HG03039 (cell line): ENCODE measurements around the gene PTGES3.
"Not testable (repeated sequence)": the region's sequence is repeated elsewhere in the genome, so short reads cannot be mapped to it uniquely, and the experiment has no call there.

Source experiments
- ATAC-seq: cut with Tn5 transposase; IDR thresholded peaks from one replicate; pipeline ENCODE4 v1.9.1; 2021; ENCODE audit warnings: mild to moderate bottlenecking, moderate library complexity; ENCODE audit not compliant: unreplicated experiment

The PTGES3 gene, protein sequence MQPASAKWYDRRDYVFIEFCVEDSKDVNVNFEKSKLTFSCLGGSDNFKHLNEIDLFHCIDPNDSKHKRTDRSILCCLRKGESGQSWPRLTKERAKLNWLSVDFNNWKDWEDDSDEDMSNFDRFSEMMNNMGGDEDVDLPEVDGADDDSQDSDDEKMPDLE

DNA sequence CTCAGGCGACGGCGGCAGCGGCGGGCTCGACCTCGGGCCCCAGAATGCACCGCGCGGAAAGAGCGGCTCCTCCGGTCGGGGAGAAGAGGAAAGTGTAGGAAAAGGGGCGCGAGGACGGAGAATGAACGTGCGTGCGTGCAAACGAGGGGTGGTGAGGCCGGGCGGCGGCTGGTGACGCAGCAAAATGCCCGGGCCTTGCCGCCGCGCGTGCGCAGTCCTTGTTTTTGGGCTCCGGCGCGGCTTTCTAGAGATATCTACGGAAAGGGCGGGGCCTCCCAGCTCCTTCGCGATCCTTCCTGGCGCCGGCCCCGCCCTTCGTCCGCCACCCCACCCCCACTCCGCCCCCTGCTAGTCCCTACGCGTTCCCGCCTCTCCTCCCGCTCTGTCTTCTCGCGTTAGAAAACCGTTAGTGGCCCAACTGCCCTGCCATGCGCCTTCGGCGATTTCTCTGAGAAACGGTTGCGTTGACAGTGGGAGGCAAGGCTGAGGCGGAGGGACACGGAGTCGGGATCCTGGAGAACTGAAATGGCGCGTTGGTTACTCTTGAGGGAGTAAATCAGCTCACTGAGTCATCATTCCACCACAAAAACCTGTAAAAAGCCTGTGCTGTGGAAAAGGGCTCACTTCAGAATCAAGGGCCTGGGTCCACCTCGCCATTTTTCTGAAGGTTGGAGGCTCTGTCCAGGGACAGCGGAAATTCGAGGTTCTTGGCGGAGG lies at the start of gene PTGES3:
Gene PTGES3 (minus strand): TSS at position 156 of the 717 bp plus-strand sequence. CDS start 285 bp downstream, outside the sequence.
- ATAC-seq: peak; percentile 68

DNA sequence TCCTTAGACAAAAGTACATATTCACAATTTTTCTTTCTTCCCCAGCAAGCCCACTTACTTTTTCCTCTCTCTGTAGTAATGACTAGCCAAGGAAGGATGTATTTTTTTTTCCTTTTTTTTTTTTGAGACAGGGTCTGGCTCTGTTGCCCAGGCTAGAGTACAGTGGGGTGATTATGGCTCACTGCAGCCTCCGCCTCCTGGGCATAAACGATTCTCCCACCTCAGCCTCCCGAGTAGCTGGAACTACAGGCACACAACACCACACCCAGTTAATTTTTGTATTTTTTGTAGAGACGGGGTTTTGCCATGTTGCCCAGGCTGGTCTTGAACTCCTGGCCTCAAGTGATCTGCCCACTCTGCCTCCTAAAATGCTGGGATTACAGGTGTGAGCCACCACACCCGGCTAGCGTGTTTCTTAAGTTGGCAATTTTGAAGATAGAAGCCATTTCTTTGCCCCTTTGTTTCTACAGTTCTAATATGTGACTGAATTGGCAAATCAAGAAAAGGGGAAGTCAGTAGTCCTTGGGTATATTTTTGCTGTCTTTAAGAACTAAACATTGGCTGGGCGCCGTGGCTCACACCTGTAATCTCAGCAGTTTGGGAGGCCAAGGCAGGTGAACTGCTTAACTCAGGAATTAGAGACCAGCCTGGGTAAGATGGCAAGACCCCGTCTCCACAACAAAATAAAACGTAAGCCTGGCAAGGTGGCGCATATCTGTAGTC lies 40.2 kb upstream of the PTGES3 start:
- ATAC-seq: no peak

DNA sequence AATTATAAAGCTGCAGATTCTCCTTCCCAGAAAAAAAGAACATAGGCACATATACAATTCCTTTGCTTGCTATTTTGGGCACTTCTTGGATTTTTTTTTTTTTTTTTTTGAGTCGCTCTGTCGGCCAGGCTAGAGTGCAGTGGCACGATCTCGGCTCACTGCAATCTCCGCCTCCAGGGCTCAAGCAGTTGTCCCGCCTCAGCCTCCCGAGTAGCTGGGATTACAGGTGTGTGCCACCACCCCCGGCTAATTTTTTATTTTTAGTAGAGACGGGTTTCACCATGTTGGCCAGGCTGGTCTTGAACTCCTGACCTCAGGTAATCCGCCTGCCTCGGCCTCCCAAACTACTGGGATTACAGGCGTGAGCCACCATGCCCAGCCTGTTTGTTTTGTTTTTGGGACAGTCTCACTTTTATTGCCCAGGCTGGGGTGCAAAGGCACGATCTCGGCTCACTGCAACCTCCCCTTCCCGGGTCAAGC lies 38.2 kb upstream of the PTGES3 start:
- not testable (repeated sequence) for ATAC-seq

DNA sequence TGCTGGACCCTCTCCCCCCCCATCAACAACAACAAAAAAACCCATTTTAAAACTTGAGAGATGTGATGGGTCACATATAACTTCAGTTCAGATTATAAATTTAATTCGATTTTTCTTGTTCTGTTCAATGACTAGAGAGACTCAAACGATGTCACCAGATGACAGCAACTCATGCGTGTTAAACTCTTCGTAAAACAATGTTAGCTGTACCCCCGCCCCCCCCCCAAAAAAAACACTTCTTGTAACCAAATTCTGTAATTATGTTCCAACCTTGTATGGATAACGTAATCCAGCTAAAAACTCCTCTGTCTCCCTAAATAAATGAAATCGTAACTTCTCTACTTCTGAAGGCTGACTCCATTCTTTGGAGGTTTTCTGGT lies 37.6 kb upstream of the PTGES3 start:
- no peak for ATAC-seq

DNA sequence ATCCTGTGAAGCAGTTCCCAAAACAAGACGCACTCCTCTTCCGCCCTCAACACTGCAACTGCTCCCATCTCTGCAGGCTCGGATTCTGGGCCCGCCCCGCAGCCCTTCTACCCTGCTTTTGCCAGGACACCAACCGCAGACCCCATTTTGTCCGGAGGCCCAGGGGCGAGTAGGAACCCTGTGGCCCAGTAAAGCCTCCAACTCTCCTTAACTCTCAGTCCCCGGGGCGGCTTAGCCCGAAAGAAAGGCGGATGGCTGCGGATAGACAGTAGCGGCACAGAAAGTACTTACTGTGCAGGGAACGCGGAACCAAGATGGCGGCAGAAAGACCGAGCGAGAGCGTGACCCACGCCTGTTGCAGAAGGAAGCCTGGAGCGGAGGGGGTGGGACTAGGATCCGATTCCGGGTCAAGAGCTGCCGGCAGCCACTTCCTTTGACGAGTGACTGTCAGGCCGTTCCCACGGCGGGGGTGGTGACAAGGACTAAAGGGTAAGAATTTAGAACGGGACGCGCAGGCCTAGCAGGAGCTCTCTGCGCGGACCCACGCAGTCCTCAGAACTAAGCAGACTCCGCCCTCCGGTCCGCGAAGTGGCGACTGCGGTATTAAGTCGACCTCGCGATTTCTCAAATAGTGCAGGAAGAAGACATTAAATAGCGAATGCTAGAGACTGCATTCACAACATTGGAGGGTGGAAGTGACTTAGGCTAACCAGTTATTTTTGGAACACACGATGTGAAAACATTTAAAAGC lies 37.1 kb upstream of the PTGES3 start, which contains the start of gene NACA:
Gene NACA (minus strand): TSS at position 328 of the 751 bp plus-strand sequence. CDS start 778 bp downstream, outside the sequence.
- peak; percentile 90 for ATAC-seq

DNA sequence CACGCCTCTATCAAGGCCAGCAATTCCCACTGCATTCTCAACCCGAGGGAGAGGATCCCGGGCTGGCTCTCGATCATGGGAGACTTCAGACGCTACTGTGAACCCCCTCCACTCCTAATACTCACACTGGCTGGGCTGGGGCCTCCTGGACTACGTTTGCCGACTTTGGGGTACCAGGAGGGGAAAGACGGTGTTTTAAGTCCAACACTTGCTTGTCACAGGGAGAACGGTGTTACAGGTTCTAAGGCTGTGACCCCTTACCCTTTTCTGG lies 36.6 kb upstream of the PTGES3 start:
- ATAC-seq: no peak

DNA sequence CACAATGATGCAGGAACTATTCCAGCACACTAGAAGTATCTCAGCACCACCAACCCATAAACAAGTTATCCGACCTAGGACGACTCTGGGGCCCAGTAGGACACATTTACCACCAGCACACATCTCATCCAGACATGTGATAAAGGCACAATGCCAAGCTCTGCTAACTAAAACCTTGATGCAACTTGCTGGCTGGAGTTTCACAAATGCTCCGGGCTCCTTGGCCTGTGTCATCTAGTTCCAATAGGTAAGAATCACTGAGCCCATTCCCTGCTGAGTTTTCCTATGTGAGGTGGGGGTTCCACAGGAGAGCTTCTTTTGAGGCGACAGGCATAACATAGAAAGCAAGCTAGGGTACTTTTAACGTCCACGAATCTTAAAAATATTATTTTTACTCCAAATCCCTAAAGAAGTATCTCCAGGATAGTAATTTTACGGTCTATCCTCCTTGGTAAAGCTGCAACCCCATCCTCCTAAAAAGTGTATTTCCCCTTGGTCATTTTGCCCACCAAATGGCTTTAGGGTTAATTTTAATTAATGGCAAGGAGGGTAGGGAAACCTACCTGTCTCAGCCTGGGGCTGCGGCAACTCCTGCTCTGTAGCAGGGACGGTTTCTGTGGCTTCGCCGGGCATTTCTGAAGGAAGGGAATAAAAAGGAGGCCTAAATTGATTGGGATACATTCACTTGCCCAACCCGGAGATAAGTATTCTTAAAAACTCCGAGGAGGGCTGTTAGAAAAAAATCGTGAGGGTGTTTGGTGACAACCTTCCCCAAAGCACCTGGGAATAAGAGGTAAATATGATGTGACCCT lies 36.0 kb upstream of the PTGES3 start:
- ATAC-seq: no peak

DNA sequence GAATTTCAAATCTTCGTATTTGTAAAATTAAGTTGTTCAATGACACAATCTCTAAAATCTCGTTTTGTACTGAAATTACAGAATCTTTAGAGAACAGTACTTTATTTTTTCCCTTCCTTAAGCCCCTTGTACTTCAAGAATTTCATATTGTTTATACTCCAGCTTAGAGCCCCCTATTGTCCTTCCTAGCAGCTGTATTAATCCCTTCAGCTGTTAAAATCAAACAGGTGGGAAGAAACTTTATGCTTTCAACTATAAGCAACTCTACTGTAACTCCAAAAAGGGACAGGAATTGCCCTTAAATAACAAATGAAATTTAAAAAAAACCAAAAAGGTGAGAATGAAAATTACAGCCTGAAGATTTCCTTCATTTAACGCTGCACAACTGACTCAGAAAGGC lies 35.3 kb upstream of the PTGES3 start:
- ATAC-seq: no peak

DNA sequence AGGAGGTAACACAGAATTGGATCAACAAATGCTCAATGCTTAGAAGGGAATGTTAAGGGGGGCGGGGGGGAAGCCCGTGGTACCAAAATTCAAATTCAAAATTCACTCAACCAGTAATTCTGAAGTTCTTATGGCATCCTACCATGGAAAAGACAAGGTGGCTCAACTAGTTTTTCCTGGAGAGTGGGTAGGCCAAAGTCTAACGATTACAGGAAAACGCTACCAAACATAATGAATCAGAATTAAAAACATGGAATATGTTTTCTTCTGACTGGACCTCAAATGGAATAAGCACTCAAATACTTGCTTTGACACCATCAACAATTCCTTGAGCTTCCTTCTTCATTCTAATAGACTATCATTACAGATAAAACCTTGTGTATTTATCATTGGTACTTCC lies 34.7 kb upstream of the PTGES3 start:
- no peak for ATAC-seq

DNA sequence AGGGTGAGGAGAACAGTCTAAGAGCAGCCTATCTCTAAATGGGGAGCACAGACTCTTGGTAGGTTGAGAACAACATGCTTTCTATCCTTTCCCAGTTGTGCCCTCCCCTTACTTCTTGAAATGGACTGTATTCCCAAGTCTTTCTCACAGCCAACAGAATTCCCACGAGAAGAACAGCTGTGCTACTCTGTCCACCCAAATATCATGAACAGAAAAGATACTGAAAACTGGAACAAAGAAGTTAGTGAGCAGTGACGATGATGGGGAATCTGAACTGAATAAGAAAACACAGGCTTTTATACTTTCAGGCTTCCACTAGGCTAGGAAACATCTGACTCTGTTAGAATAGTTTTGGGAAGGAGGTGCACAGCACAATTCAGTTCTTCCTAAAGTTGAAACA lies 33.6 kb upstream of the PTGES3 start:
- ATAC-seq: no peak

DNA sequence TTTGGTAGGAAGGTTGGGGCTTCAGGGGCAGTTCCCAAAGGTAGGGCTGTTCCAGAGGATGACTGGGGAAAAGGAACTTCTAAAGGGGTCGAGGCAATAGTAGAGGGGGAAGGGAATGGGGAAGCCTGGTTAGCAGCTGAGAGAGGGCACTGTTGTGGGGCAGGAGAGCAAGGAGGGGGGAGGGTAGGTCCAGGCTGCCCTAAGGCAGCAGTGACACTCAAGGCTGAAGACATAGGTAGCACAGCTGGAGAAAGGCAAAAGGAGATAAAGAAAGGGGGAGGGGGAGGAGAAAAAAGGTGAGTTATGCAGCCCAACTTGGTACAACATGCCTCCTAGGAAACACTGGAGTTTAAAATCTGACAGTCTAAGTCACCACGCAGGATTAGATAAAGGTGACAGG lies 33.1 kb upstream of the PTGES3 start:
- no peak for ATAC-seq

DNA sequence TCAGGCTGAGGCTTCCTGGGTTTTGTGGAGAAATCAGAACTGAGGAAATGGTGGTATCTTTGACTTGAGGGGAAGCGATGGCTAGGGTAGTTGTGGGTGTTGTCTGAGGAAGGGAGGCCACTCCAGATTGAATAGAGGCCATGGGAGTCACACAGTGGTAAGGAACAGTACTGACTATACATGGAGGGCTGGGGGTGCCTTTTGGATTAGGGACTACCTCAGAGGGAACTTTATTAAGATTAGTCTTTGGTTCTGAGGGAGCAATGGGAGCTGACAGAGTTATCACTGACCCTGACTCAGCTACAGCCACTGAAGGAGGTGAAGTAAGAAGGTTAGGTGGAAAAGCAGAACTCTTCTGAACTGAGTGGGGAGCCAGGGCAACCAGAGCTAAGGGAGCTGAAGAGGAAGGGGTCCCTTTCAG lies 32.7 kb upstream of the PTGES3 start:
- no peak for ATAC-seq

DNA sequence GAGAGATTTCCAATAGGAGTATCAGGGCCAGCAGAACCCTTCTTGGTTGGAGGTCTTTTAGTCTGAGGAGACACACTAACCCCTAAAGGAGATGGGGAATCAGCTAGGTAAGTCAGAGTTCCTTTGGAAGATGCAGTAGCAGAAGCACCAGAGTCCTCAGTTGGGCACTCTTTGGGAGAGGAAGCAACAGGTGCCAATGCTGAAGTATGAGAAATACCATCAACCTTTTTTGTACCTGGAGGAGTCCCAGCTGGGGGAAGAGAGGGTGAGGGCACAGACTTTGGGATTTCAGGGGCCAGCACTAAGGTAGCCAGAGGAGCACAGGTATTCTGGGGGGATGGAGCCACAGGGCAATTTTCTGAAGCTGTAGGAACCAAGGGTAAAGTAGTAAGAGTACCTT lies 31.0 kb upstream of the PTGES3 start:
- ATAC-seq: no peak

DNA sequence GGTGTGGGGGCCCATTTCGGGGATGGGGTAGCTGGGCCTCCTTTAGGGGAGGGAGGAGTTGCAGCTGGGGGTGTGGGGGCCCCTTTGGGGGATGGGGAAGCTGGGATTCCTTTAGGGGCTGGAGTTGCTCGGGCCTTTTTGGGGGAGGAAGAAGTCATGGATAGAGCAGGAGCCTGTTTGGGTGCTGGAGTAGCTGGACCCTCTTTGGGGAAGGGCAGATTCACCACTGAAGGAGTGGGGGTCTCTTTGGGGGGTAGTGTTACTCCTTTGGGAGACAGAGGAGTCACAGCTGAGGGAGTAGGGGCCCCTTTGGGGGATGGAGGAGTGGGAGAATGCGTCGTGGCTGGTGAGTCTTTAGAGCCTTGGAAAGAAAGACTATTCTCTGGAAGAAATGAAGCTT lies 30.6 kb upstream of the PTGES3 start:
- ATAC-seq: no peak

DNA sequence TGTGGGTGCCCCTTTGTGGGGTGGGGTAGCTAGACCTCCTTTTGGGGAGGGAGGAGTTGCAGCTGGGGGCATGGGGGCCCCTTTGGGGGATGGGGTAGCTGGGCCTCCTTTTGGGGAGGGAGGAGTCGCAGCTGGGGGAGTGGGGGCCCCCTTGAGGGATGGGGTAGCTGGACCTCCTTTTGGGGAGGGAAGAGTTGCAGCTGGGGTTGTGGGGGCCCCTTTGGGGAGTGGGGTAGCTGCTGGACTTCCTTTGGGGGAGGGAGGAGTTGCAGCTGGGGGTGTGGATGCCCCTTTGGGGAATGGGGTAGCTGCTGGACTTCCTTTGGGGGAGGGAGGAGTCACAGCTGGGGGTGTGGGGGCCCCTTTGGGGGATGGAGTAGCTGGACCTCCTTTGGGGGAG lies 30.1 kb upstream of the PTGES3 start:
- ATAC-seq: no peak

DNA sequence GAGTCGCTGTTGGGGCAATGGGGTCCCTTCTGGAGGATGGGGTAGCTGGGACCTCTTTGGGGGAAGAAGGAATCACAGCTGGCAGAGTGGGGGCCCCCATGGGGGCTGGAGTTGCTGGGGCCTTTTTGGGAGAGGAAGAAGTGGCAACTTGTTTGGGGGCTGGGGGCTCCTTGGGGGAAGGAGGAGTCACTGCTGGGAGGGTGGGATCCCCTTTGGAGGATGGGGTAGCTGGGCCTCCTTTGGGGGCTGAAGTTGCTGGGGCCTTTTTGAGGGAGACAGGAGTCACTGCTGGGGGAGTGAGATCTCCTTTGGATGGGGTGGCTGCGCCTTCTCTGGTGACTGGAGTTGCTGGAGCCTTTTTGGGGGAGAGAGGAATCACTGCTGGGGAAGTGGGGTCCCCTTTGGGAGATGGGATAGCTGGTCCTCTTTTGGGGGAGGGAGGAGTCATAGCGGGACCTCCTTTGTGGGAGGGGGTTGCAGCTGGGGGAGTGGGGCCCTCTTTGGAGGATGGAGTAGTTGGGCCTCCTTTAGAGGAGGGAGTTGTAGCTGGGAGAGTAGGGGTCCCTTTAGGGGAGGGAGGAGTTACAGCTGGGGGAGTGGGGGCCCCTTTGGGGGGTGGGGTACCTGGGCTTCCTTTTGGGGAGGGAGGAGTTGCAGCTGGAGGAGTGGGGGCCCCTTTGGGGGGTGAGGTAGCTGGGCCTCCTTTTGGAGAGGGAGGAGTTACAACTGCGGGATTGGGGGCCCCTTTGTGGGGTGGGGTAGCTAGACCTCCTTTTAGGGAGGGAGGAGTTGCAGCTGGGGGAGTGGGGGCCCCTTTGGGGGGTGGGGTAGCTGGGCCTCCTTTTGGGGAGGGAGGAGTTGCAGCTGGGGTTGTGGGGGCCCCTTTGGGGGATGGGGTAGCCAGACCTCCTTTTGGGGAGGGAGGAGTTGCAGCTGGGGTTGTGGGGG lies 29.1 kb upstream of the PTGES3 start:
- no peak for ATAC-seq

DNA sequence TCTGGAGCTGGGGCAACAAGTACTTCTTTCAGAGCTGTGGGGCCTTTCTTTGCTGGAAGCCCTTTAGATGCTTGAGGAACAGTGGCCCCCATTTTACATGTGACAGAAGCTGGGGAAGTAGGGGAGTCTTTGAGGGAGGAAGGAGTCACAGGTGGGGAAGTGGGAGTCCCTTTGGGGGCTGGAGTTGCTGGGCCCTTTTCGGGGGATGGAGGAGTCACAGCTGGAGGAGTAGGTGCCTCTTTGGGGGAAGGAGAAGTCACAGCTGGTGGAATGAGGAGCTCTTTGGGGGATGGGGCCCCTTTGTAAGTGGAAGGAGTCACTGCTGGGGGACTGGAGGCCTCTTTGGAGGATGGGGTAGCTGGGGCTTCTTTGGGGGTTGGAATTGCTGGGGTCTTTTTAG lies 28.4 kb upstream of the PTGES3 start:
- ATAC-seq: no peak

DNA sequence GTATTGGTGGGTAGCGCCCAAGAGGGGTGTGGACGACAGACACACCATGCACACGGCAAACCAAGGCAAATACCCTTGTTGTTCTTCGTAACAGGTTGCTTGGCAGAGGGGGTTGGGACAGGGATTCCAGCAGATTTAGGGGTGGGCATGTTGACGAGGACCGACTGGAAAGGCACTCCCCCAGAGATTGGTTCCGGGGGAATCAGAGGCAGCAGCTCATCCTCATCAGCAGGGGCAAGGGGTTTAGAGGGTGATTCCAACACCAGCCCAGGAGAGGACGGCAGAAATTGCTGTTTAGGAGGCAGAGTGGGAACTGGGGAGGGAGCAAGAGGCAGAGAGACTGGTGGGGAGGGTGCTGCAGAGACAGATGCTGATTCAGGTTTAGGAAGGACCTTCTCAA lies 27.7 kb upstream of the PTGES3 start:
- ATAC-seq: no peak

DNA sequence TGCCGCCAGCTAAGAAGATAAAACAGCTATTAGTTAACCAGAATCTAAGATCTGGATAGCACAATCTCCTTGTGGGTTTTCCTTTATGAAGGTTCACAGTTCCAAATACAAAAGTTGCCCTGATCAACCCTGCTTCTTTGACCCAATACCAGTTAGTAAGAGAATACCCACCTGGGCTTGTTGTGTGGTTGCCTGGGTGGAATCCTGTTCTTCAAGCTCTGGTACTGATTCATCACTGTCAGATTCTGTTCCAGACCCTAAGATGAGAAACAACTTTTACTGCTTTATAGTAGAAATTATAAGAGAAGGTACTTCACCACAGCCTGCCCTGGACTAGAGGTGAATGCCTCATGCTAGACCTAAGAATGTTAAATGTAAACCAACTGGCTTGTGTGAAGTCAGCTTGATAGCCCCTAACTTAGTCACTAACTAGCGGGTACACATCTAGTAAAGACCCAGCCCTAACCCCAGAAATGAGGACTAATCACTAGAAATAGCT lies 26.4 kb upstream of the PTGES3 start:
- ATAC-seq: no peak
